Bronchial epithelial cell (primary cell): ENCODE data around the gene FAM131C. TPM values are rescaled to one million over a fixed set of nuclear protein-coding genes. Genes with fewer than 3 reads are reported as not detected.
A peak's percentile ranks its signal among the peaks of the same experiment; 100 is the strongest.

ENCODE experiments used
- DNase-seq: peaks from one replicate; pipeline ENCODE4 v3.0.0-alpha.2; 2010; ENCODE audit warnings: low read depth
- FAIRE-seq: peaks from 2 replicates; lab custom pipeline; 2011; peaks lifted over from hg19 to GRCh38; lab: Jason Lieb, UNC
- H3K27me3 ChIP-seq: 2 replicates; pipeline ENCODE4 v1.5.1; 2011; ENCODE audit warnings: low read length; ENCODE audit not compliant: control insufficient read depth, insufficient read depth
- H3K36me3 ChIP-seq: 2 replicates; pipeline ENCODE4 v1.5.1; 2011; ENCODE audit warnings: low read length; ENCODE audit not compliant: control insufficient read depth, insufficient read depth
- H3K4me3 ChIP-seq: 2 replicates; pipeline ENCODE4 v1.5.1; 2011; ENCODE audit warnings: mild to moderate bottlenecking, low read depth, low read length, control low read depth
- CTCF ChIP-seq: IDR thresholded peaks from 2 replicates; pipeline ENCODE4 v1.5.1; 2011; ENCODE audit warnings: mild to moderate bottlenecking, moderate library complexity, low read length, control low read depth, inconsistent platforms; ENCODE audit not compliant: insufficient read depth, severe bottlenecking
- total RNA-seq: library from RNA; depleted of rRNA; stranded (reverse); fragments of >200 nt; gene quantifications from 2 replicates; pipeline ENCODE4 v1.2.1, GENCODE V29; 2014

FAM131C gene
- total RNA-seq, 1 donor from 2014 or later = 0.53 TPM

GRCh38 chr1:16078925-16079656 lies 5.6 kb upstream of the FAM131C start:
- no peaks in the 10 kb centered on the region for H3K27me3 ChIP-seq
- peak; percentile 58 for DNase-seq

GRCh38 chr1:16077406-16078245 lies 4.2 kb upstream of the FAM131C start:
- H3K4me3 ChIP-seq = no peak overlapping the region
- DNase-seq (no peak), FAIRE-seq (peak; percentile 85)

More at GRCh38 chr1:16078925-16079656, 5.6 kb upstream of the FAM131C start:
- no peak overlapping the region for H3K4me3 ChIP-seq
- H3K36me3 ChIP-seq = no peaks in the 10 kb centered on the region
- FAIRE-seq = no peak
- peak; percentile 98 for TF ChIP-seq CTCF

GRCh38 chr1:16076865-16077238 lies 3.4 kb upstream of the FAM131C start:
- DNase-seq (peak; percentile 42), FAIRE-seq (no peak)
- no peak for TF ChIP-seq CTCF
- Histone ChIP-seq H3K4me3 (no peak overlapping the region), H3K36me3 (no peaks in the 10 kb centered on the region), H3K27me3 (no peaks in the 10 kb centered on the region)

More at GRCh38 chr1:16077406-16078245, 4.2 kb upstream of the FAM131C start:
- Histone ChIP-seq H3K27me3 (no peaks in the 10 kb centered on the region), H3K36me3 (no peaks in the 10 kb centered on the region)
- TF ChIP-seq CTCF = no peak

GRCh38 chr1:16076031-16076864 lies 2.8 kb upstream of the FAM131C start:
- peak; percentile 91 for DNase-seq
- FAIRE-seq = peak; percentile 77
- no peaks in the 10 kb centered on the region for H3K36me3 ChIP-seq
- no peak overlapping the region for H3K4me3 ChIP-seq
- H3K27me3 ChIP-seq = no peaks in the 10 kb centered on the region
- no peak for TF ChIP-seq CTCF

GRCh38 chr1:16075337-16076030 lies 2.0 kb upstream of the FAM131C start:
- no peak for TF ChIP-seq CTCF
- FAIRE-seq = no peak
- Histone ChIP-seq H3K4me3 (no peak overlapping the region), H3K27me3 (no peaks in the 10 kb centered on the region), H3K36me3 (no peaks in the 10 kb centered on the region)
- peak; percentile 62 for DNase-seq
